NCI-H2171 treated with DMSO at 0.1 percent for 48 hours (cell line): ENCODE measurements around the gene IRF1.
A peak's percentile ranks its signal among the peaks of the same experiment; 100 is the strongest.

Experiments used
- DNase-seq: peaks from one replicate; lab custom pipeline; 2025; lab: John Stamatoyannopoulos, UW

Gene IRF1

DNA sequence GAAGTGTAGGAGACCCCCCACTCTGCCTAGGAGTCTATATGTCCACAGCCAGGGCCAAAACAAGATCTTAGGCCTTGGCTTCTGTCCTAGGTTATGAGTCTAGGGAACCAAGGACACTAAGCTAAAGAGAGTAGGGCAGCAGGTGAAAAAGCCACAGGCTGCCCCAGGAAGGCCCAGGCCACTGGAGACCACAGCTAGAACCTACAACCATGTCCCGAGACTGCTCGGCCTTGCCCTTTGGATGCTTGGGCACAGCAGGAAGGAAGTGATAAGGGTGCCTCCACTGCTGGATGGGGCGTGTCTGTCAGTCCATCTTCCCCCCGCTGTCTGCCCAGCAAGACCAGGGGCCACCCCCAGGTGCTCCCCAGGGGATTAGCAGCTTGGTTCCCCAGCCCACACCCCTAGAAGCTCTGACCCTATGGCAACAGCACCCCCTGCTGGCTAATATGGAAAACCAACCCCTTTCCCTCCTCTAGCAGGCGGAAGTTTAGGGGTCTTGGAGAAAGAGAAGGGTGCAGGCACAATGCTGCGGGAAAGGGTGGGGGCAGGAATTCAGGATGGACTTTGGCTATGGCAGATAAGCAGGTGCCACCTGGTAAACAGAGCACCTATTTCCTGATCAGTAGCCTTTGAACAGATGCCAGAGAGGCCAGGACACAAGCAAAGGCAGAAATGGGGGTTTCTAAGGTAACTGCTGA is 10.5 kb upstream of the IRF1 start:
- DNase-seq, result peak; percentile 2

DNA sequence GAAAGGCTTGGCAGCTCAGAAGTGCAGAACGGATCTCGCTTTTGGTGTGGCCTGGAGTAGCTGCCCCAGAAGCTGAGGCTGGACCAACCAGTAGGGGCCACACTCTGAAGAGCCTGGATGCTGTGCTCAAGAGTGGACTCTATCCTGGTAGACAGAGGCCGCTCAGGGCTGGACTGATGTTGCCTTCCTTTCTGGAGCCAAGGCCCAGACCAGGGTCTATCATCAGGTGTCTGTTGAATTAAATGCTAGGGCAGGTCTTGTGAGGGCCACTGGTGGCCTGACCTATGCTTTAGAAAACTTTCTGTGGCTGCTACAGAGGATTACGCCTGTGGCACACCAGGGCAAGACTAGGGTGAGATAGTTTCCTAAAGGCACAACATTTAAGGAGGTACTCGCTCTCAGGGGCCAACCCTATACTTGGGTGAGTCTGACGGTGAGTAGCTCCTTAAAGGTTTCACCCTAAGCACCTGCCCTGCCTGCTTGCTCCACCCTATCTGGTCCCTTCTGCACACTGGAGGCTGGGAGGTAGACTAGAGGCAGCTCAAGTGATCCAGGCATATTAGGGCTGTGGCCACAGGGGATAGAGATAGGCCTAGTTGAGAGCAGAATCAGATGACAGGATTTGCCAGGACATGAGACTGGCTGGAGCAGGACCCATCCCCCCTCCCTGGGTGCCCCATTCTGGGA is 9.8 kb upstream of the IRF1 start:
- DNase-seq, result no peak

DNA sequence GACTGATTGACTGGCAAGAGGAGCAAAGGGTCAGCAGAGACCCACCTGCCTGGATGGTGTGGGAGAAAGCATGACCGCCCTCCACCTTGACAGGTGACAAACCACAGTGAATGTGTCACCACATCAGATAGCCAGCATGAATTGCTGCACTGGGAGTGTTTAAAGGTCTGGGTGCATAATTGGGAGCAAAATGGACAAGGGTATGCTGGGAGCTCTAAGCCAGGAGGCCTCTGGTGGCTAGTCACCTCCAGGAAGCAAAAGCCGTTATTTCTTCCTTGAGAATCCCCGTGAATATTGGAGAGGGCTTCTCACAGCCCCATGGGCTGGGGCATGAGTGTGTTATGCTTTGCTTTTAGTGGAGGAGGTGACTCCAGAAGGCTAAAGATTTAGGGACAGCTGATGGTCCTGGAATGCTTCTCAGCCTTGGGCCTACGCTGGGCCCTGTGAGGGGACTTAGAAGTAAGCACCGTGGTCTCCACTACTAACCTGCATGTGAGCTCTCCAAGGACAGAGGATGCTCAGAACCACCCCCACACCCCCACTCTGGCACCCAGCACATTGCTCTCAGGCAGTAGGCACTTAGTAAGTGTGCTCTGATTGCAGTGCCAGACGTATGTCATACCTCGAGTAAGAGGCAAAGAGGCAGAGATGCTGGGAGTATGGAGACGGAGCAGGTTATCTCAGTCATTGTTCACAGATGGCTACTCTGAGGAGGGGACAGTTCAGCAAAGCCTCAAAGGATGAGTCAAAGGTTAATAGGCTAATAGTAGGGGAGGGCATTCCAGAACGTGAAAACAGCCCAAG is 9.1 kb upstream of the IRF1 start:
- no peak for DNase-seq

DNA sequence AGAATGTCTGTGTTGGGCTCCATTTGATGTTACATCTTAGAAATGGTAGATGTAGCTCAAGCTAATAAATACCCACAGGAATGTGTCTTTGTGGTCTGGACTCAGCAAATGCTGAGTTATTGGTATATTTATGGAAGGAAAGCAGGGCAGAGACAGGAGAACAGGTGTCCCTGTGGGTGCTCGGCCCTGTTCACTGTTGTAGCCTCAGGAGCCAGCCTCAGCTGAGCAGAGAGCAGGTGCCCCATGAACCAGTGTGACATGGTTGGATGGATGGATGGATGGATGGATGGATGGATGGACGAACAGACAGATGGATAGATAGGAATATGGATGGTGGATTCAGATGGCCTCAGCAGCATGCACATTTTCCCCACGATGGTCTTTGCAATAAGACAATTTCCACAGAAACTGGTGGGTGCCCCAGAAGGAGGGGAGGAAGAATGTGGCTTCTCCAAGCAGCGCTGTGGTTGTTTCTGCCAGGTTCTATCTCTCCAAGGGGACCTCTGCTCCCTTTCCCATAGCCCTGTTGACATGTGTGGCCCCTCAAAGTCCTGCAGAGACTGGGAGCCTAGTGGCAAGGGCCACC is 8.2 kb upstream of the IRF1 start:
- no peak for DNase-seq

DNA sequence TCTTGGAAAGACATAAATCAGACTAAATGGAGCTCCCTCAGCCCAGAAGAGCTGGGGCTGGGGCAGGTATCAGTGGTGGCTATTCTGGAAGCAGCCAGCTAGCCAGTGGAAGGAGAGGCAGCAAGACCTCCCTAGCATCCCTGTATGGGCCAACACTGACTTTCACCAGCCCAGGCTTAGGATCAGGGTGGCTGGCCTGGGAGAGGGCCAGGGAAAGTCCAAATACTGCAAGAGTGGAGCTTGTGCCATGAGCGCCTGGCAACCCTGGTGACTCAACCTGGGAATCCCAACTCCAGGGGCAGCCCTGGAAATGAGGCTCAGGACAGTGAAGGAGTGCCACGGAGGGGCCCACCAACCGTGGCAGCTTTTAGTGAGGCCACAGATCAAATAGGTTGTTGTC is 7.6 kb upstream of the IRF1 start:
- no peak for DNase-seq

DNA sequence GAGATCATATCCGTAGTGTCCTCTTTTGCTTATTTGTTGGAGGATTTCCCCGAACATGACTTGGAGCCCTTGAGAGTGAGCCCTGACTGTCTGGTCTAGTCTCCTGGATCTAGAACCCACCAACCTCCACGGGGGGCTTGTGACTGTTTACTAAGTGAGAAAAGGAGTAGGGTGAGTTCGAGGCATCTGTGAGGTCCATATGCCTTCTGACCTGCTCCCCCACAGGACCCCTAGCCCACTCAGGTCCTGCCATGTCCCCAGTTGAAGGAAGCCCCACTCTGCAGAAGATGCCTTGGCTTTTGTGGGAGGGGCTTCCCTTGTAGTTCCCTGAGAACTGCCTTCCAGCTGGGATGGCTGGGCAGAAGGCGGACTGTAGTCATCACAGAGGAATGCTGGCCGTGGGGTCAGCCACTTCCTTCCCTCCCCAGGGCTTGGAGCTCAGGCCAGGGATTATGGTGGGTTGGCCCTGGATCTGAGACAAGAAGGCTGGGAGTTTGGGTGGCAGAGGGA is 7.0 kb upstream of the IRF1 start:
- DNase-seq, result no peak

DNA sequence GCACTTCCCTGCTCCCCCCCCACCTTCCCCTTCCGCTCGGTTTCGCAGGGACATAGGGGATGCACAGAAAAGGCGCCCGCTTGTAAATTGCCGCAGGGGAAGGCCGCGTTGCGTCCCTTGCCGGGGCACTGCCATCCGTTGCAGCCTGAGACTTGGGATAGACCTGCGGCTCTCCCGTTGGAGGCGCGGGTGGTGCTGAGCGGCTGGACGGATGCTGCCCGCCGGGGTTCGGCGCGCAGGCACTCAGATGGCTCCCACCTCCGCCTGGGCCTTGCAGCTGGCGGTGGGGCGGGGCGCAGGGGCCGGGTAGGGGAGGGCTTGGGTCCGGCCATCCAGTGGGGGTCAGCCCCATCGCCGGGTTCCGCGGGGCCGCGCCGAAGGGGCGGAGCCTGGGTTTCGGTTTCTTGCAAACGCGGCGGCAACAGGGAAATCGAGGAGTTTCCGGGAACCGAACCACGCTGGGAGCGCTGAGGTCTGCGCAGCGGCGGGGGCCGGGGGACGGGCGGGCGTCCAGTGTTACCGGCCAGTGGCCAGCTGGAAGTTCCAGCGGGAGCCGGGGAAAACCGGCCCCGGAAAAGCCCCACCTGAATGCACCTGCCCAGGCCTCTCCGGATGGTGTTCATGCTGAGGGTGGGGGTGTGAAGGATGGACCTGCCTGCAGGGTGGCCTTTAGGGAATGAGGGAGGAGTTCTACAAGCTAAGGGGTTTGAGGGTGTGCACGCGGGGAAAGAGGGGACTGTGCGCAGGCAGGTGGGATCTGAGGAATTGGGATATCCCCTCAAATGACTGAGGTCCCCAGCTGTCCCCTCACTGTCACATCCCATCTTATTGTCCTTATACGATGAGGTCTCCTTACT is 6.3 kb upstream of the IRF1 start:
- no peak for DNase-seq

DNA sequence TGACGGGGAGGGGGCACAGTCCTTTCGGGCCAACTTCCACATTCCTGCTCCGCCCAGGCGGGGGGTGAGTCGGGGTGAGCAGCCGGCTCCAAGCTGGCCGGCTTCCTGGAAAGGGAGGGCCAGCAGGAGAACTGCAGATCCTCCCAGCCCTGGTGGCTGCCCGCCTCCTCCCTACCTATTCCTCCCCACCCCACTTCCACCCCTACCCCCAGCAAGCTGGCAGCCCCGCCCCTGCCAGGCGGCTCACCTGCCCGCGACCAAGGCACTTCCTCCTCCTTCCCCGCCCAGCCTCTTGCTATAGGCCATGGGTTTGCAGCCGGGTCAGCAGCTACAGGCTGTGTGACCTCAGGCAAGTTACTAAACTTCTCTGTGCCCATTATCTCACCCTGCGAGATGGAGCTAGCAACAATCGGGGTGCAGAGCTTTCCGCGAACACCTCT is 5.6 kb upstream of the IRF1 start:
- DNase-seq, result peak; percentile 80

DNA sequence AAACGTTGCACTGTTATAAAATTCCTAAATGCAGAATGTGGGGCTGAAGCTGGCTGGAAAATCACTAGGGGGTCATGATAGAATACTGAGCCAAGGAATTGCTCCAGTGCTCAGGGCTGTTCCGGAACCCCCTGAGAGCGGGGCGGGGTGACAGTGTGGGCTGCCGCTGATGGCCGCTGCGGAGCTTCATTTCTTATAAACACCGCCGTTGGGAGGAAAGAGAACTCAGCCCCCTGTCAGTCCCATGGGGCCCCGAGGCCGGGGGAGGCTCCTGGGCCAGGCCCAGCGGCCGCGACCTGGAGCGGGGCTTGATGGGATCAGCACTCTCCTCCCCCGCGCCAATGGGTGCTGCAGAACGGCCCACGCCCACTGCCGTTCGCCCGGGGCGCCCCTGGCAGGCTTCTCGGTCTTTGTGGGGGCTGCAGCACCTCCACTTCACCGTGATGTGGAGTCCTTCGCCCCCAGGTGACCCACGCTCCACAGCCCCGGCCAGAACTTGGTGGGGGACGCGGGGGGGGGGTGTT is 5.2 kb upstream of the IRF1 start:
- DNase-seq, result peak; percentile 55

DNA sequence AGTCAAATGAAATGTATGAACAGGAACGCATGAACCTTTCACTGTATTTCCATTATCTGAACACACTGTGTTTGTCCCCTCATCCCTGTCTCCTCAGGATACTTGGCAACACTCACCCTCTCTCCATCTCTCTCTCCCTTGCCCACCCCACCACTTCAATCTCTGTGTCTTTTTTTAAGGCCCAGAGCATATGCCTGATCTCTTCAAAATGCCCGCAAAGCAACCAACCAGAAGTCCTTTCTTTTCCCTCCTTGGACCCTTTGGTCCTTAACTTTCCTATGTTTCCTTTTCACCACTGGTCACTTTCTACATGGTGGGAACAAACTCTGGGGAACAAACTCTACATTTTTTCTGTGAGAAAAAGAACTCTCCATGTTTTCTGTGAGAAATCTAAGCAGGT is 3.2 kb upstream of the IRF1 start:
- DNase-seq, result no peak

DNA sequence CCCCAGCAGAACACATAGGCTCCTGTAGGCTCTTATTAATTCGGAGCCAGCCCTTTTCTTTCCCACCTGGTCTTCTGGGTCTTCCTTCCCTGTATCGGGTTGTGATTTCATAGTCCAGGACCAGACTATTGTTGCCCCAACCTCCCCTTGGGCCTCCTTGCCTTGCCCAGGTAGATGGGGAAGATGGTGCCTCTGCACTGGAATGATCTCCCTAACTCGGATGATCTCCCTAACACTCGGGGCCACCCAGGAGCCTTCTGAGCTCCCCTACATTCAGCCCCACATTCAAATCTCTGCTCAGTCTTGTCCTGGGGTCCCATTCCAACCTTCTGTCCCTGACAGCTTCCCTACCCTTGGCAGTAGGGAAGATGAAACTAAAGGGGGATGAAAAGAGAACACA is 2.7 kb upstream of the IRF1 start:
- DNase-seq, result no peak

DNA sequence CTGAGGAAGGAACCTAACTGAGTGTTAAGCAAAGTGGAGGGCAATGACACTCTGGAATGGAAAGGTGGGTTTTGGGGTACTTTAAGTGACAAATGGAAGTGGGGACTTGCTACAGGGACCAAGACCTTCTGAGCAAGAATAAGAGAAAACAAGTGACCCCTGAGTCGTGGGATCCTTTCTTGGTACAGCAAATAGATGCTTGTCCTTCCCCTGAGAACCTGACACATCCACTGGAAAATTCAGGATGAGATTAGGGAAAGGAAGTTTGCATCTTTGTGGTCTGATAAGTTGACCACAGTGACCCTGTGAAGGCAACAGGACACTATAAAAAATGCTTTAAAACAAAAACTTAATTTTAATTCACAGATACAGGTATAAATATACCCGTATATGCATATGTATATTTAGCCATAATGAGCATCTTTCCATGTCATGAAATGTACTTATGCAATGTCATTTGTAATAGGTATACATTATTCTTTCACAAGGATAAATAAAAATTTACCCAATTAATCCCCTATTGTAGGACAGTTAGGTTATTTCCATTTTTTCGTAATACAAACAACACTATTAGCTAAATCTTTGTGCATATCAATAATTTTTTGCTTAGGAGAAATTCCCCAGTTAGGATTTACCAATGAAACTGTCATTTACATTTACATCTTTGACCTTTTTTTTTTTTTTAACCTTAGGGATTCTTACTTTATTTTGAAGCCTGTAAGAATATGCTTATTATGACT is 2.0 kb upstream of the IRF1 start:
- DNase-seq, result no peak

DNA sequence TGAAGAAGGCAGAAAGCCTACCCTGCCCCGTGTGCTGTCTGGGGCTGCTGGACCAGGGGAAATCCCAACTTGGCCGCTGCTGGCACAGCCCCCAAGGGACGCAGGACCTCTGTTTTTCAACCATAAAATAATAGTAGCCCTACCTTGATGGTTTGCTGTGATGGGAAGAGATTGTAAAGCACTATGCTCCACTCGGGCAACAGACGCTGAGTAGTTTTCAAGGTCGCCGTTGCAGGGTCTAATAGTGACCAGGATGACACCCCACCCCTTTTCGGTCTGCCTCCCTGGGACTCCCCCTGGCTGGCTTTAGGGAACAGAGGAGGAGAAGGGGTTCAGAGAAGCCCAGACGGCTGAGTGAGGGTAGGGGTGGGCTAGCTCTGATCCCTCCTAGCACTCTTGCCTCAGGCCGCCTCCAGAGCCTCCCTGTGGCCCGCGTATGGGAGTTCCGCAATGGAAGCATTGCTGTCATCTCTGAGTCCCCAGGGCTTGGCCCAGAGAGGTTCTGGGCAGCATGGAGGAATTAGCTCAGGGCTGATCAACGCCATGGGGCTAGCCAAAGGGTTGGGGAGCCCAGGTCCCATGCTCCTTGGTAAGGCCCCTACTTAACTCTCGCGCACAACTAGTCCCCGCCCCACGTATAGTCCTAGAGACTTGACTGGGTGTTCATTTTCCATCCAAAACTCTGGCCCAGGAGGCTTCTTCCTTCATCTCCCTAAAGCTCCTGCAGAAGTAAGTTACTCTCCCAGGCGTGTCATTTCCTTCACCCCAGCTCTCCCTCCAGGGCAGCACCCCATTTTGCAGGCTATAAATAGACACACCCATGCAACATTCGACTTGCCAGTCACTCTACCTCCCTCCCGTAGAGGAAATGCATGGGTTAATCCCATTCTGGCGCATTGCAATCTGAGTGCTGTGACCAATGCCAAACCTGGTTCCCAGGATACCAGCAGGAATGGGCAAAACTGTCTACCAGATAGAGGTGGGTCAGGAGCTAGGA is 1.1 kb upstream of the IRF1 start:
- no peak for DNase-seq

DNA sequence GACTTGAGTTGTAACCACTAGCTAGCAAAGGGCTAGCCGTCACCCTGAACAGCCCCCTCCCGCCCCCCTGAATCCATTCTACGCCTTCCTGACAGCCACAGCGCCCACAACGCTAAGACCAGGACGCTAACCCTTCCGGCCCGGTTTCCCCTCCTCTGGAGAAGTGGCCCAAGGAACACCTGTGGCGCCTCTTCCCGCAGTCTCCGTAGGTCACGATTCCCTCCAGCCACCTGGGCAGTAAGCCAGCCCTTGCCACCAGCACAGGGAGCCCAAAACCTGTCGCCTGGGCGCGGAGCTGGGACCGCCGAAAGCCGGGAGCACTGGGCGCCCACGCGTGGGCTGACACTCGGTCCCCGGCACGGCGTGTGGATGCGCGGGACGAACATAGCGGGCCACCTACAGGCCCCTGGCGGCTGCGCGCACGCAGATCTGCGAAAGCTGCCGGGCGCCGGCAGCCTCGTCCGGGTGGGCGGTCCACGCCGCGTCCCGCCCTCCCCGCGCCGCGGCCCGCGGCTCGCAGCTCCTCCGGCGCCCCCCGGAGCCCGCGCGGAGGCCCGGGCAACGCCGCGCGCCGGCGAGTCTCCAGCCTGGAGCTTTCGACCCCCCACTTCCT is 596 bp downstream of the IRF1 start:
- no peak for DNase-seq

DNA sequence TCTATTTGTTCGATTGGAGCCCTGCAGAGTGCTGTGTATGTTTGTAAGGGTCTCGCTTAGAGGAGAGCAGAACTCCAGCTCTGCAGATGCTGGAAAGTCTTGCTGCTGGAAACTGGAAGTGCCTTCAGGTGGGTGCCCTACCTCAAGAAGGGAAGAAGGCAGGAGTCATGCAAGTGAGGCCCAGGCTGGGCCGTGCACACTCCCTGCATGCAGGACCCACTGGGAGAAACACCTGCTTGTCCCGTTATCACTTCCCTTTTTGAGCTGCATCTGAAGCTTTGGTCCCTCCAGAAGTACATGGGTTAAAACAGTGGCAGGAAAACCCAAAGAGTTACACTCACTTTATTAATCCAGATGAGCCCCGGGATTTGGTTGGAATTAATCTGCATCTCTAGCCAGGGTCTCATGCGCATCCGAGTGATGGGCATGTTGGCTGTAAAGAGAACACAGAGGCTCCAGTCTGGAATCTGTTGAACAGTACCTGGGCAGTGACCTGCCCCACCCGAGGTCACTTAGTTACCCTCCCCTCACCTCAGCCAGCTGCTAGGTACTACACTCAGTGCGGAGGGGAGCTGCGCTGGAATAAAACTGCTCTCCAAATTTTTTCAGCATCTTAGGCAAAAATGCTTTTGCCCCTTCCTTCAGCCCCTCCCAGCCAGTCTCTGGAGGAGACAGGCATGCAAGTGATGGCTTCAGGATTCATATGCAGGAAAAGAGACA is 1.4 kb downstream of the IRF1 start:
- no peak for DNase-seq

DNA sequence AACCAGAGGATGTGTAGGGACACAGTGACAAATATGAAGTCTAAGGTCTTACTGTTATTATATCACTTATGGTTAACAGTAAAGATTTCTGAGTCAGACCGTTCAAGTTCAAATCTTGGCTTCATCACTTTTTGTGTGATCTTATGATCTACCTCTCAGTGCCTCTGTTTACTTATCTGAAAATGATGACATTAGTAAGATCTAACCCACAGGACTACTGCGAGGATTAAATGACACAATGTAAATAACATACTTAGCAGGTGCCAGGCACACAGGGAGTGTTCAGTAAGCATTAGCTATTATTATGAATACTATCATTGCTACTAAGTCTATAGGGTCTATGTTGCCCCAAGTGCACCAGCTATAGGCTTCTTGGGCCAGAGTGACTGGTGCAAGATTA is 2.0 kb downstream of the IRF1 start:
- no peak for DNase-seq

DNA sequence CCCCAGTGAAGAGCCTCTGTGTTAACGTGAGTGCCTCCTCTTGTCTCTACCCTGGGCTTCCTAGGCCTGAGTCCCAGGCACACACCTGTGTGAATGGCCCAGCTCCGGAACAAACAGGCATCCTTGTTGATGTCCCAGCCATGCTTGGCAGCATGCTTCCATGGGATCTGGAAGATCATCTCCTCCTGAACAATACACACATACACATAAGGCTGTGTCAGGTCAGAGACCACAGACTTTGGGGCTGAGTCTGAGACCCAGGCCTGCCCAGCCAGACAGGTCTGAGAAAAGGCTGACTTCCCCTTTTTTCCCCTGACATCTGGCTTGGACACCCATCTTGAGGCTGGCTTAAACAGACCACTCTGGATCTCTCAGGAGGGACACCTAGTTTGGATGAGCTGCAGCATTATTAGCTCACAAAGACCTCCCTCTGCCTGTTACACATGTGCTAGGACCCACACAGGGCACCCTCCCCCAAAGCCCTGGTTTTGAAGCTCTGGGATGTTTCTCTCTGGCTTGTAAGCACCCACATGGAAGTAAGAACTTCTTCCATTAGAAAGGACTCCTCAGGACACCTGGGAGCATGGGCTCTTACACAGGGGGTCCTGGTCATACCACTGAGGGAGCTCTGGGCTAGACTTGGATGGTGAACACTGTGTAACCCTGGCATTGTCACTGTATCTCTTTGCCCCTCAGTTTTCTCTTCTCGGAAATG is 2.6 kb downstream of the IRF1 start:
- no peak for DNase-seq

DNA sequence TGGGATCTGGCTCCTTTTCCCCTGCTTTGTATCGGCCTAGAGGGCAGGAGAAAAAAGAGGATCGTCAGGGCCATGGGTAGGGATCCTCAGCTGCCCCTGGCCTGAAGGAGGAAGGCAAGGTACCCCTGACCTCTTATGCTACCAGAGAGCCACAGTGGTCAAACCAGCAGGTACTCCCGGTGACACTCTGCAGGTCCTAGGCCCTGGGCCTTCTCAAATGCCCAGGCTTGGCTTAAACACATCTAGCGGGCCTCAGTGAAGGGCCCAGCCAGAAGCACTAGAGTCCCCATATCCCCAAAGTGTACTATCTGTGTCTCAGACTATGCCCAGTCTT is 3.5 kb downstream of the IRF1 start:
- no peak for DNase-seq
